Inferior parietal cortex (tissue), 1 donor: ENCODE data around the gene PPP1R3D.

ENCODE experiments used
- DNase-seq: peaks from one replicate; pipeline ENCODE4 v3.0.0-alpha.2; 2016; ENCODE audit errors: extremely low spot score

The PPP1R3D gene

DNA sequence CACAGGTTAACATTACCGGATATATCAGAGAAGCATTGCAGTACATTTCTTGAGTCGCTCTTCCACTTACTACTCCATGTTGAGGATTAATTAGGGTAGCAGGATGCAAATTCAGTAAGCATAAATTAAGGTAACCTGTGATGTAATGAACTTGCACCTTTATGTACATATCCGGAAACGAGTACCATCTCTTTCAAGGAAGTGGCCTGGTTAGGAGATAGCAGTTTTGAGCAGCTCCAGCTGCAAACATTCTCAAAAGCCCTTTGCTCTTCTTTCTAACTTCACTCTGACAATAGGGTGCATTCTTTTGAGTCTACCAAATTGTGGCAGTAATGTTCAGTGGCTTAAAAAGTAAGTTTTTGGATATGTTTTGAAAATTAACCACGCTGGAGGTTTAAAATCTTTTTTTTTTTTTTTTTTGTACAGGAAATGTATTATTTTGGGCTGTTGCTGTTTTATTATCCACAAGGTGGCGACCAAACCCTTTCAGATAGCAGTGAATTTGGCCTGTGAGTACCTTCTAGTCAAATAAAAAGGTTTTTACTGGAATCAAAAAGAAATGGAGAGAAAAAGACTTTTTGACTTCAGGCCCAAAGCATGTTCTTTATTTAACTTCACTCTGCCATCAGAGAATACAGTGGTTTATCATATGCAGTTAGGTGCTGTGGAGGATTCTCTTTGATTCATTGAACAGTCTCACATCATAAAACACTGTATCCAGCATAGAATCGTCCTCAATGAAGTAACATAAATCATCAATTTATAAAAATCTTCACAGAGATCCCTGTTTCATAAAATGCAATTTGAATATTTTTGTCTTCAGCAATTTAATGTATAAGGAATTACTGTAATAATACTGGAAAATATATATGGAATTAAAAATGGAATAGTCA, 9.0 kb upstream of the PPP1R3D start:
- DNase-seq: peak; percentile 84

DNA sequence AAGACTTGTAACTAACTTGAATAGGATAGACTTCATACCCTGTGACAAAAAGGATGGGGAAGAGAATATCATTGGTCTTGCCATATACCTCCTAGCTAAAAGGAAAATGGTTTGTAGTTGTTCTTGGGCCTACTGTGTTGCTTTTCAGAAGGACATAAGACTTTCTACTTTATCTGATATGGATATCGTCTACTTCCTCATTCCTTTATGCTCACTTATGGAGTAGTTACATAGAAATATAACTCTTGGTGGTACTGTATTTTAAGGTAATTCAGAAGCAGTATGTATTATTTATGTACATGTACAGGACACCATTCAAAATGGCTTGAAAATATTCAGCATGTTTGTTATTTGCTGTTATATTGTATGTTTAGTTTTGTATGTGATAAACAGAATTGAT, 8.1 kb upstream of the PPP1R3D start:
- no peak for DNase-seq

DNA sequence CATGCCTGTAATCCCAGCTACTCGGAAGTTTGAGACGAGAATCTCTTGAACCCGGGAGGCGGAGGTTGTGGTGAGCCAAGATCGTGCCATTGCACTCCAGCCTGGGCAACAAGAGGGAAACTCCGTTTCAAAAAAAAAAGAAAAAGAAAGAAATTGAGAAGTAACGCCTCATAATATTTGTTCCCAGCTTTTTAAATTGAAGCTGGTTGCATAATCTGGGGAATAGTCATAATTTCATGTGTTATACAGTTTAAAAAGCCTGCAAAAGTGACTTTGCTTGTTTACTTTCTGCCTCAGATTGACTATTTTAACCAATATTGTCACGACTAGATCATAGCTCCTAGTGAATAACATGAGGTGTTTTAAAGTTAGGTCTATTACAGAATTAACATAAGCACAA, 7.3 kb upstream of the PPP1R3D start:
- DNase-seq: no peak

DNA sequence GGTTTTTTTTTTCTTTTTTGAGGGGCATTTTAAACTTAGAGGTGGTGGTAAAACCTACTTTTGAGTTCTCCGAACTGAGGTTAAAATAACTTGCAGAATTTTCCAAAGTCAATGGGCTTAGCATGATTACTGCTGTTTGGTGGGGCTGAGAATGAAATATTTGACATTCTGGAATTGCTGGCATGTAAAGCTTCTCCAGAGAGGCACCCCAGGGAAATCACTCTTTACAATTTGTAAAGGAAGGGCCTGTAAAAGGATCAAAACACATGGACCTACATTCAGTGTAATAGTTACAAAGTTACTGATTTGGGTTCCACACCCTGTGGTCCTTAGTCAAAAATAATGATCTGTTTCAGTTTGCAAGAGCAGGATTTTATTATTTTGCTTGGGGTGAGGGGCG, 5.6 kb upstream of the PPP1R3D start:
- DNase-seq: no peak

DNA sequence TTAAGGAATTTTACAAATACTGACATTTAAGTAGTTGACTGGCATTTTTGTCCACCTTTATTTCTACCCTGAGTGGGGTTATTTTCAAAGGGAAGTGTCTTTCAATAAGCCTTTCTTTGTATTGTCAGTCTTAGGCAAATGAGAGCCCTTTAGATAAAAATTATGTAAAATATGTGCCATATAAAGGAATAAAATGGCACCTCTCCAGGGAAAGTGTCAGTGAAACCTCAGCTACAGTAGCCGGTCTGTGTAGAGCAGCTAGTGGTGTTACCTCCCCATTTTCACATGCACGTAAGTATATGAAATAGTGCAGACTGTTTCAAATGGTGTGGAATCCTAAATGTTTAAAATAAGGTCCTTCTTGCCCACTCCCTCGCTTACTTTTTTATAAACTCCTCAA, 5.1 kb upstream of the PPP1R3D start:
- DNase-seq: no peak

DNA sequence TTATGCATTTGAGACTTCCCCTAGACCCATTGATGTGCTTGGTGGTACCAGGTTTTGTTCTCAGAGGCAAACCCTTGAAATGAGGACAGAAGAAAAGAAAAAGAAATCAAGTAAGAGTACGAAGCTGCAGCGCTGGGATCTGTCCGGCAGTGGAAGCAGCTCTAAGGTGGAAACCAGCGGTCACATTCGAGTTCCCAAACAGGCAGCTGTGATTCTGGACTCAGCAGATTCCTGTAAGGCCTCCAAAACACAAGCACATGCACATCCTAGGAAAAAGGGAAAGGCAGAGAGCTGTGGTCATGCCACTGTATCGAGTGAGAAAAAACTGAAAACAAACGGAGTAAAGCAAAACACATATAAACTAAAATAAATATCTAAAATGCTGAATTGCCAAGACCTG, 4.6 kb upstream of the PPP1R3D start:
- no peak for DNase-seq

GRCh38 chr20:59942245-59942644, 2.1 kb upstream of the PPP1R3D start:
- no peak for DNase-seq

DNA sequence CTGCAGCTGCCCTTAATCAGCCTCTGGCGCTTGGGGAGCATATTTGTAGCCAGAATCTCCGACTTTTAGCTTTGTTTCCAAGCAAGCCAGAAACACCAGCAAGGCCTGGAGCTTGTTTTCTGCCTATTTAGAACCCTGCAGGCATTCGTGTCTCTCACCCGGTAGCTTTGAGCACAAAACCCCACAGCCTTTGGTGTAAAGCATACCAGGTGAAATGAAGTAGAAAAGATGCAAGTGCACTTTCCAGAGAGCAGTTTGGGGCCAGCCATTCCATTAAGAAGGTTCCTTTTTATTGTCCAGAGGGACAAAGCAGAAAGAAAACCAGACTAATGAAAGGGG, 820 bp upstream of the PPP1R3D start:
- DNase-seq: peak; percentile 85

DNA sequence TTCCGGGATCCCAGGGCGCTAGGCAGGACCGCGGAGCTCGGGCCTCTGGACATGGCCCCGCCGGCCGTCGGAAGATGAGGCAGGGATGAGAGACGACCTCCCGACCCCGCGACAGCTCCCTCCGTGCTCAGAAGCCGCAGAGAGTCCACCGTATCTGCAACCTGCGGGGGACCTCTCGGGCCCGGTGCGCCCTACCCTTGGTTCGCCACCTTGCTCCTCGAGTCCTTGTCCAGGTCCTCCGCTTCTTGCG, 301 bp downstream of the PPP1R3D start:
- DNase-seq: no peak

- DNase-seq: no peak
Observed at GRCh38 chr20:59939052-59939878, 840 bp downstream of the PPP1R3D start.

DNA sequence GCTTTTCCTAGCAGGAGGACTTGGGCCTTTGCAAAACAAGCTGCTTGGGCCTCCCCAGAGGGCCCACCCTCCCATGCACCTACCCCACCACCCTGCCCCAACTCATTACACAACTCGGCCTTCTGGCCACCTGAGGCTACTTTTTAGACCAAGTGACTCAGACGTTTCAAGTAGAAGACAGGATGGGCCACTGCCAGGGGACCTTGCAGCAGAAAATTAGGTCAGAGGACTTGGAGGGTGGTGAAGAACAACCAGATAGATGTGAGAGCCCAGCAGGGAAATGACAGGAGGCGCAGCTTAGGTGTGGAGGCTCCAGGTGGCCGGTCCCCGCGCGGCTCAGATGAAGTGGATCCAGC, 1.4 kb downstream of the PPP1R3D start:
- DNase-seq: no peak

DNA sequence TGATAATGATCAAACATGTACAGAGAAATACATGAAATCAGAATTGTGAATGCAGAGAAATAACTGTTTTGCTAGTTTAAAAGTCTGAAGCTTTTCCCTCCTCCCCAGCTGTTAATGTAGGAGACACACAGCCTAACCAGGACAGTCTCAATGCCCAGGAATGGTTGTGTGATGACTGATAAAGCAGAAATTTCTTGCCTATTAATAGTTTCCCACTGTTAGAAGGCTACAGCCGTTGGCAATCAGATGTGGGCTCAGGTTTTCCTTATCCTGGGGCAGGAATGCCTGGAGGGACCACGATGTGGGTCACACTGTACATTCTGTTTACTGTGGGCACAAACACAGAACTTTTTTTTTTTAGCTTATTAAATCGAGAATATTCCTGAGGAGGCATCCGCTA, 1.9 kb downstream of the PPP1R3D start:
- no peak for DNase-seq

DNA sequence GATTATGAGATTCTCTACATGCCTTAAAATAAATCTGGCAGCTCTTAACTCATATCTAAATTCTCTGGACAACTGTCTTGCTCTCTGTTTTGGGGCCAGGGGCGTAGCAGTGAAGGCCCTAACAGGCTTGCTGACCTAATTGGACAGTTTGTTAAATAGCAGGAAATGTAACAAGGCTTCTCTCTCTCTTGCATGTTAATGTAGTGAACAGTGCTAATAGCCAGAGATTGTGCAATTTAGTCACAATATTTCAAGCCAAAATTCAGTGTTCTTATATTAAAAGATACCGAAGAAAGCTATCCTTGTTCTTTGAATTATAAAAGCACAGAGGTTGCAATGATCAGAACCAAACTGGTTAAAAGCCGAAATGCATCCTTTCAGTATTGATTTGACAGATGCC, 3.0 kb downstream of the PPP1R3D start:
- DNase-seq: no peak

GRCh38 chr20:59936409-59936808, 3.7 kb downstream of the PPP1R3D start:
- DNase-seq: no peak

DNA sequence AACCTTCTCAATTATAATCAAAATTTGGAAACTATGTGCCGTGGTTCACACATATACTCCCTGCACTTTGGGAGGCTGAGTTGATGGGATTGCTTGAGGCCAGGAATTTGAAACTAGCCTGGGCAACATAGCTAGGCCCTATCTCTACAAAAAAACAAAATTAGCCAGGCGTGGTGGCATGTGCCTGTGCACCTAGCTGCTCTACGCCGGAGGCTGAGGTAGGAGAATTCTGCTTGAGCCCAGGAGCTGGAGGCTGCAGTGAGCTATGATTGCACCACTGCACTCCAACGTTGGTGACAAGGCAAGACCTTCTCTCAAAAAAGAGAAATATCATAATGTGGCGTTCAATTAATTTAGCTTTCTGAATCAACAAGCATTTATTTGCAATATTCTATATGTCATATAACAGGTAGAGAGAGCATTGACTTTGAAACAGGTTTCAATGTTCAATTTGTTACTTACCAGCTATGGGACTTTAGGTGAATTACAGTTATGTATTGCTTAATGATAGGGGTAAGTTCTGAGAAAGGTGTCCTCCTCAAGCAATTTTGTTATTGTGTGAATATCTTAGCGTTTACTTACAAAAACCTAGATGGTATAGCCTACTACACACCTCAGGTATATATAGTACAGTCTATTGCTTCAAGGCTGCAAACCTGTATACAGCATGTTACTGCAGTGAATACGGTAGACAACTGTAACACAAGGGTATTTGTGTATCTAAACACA, 4.5 kb downstream of the PPP1R3D start:
- no peak for DNase-seq

GRCh38 chr20:59933849-59934585, 6.1 kb downstream of the PPP1R3D start:
- DNase-seq: peak; percentile 76

GRCh38 chr20:59933296-59933848, 6.7 kb downstream of the PPP1R3D start, which contains the start of gene SYCP2:
SYCP2 (minus strand) TSS chr20:59933637; CDS start chr20:59922413, 11,224 bp downstream.
- DNase-seq: no peak

DNA sequence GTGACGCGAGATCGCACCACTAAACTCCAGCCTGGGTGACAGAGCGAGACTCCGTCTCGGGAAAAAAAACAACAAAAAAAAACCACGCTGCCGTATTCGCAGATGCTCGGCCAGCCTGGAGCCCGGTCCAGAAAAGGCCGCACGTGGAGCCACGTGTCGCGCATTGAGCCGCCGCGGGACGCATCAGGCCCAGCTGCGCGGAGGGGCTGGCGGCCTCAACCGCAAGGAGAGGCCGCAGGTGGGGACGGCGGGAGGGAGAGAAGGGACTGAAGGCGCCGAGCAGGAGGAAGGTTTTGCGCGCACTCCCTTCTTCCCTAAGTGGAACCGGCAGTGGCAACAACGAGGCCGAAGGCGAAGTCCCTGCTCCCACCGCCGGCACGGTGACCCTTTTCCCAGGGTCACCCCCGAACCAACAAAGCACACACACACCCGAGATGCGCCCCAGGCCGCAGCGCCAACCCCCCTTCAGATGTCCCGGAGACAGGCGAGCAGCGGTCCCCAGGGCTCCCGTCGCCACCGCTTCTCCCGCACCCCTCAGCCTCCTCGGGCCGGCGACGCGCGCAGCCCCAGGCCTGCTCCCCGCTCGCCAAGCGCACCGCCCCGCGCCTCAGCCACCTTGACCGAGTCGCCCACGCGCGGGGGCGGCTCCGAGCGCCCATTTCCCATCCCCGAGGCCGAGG, 7.3 kb downstream of the PPP1R3D start:
- DNase-seq: no peak

DNA sequence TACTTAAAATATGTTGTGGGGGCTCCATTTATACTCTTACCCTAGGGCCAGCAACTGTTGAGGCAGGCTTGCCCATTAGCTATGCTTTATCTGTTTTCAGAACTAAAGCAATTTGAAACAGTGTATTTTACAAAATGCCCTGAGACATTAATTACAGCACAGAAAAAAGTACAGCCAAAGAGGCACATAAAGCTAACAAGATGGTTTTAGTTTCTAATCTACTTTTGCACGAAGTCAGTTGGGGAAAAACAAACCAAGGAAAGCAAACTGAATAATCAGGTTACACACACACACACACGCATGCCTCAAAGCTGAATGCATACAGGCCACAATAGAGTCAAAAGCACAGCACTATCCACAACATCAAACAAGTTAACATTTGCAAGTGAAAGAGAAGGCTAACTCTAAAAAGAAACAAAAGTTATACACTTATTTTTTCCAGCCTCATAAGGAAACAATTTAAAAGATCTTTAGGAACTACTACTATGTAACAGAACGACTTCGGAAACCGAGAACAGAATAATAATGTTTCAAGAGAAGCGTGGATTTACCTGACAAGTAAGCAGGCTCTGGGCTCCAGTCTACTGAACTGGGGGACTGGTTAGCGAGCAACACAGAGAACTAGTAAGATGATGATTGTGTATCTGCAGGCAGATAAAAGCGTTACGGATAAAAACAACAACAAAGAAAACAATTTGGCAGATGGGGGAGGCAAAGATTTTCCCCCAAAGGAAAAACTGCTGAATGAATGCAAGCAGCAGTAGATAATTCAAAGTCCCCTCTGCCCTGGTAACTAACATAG, 8.4 kb downstream of the PPP1R3D start:
- no peak for DNase-seq

GRCh38 chr20:59925899-59926298, 14.2 kb downstream of the PPP1R3D start:
- no peak for DNase-seq
